ENCODE results near the gene NKAIN2. TPM values are rescaled to one million over a fixed set of nuclear protein-coding genes. Genes with fewer than 3 reads are reported as not detected.
"Not testable (repeated sequence)": the region's sequence is repeated elsewhere in the genome, so short reads cannot be mapped to it uniquely, and the experiment has no call there.

NKAIN2 gene
- total RNA-seq, 1 experiment from 2014 or later: 1.1 TPM

- DNase-seq: no peak
- H3K4me3 ChIP-seq (ENCODE audit: insufficient read depth, low read depth, low read length): no peak overlapping the region
- no peaks in the 10 kb centered on the region for H3K27me3 ChIP-seq (ENCODE audit: control insufficient read depth, insufficient read depth, low read length)
- no peaks in the 10 kb centered on the region for H3K36me3 ChIP-seq (replicated peaks; ENCODE audit: control insufficient read depth, insufficient read depth, low read length)
Observed at GRCh38 chr6:124536157-124536841, 732.6 kb downstream of the NKAIN2 start.

GRCh38 chr6:124536842-124537191, 733.2 kb downstream of the NKAIN2 start:
- no peak overlapping the region for H3K4me3 ChIP-seq (ENCODE audit: insufficient read depth, low read depth, low read length)
- DNase-seq: no peak
- no peaks in the 10 kb centered on the region for H3K36me3 ChIP-seq (replicated peaks; ENCODE audit: control insufficient read depth, insufficient read depth, low read length)
- no peaks in the 10 kb centered on the region for H3K27me3 ChIP-seq (ENCODE audit: control insufficient read depth, insufficient read depth, low read length)

GRCh38 chr6:124539096-124539495, 735.4 kb downstream of the NKAIN2 start:
- no peaks in the 10 kb centered on the region for H3K36me3 ChIP-seq (replicated peaks; ENCODE audit: control insufficient read depth, insufficient read depth, low read length)
- DNase-seq: no peak
- no peak overlapping the region for H3K4me3 ChIP-seq (ENCODE audit: insufficient read depth, low read depth, low read length)
- no peaks in the 10 kb centered on the region for H3K27me3 ChIP-seq (ENCODE audit: control insufficient read depth, insufficient read depth, low read length)

- no peaks in the 10 kb centered on the region for H3K27me3 ChIP-seq (ENCODE audit: control insufficient read depth, insufficient read depth, low read length)
- no peaks in the 10 kb centered on the region for H3K36me3 ChIP-seq (replicated peaks; ENCODE audit: control insufficient read depth, insufficient read depth, low read length)
- H3K4me3 ChIP-seq (ENCODE audit: insufficient read depth, low read depth, low read length): no peak overlapping the region
- DNase-seq: no peak
Observed at GRCh38 chr6:124541573-124541972, 737.9 kb downstream of the NKAIN2 start.

- no peaks in the 10 kb centered on the region for H3K27me3 ChIP-seq (ENCODE audit: control insufficient read depth, insufficient read depth, low read length)
- H3K4me3 ChIP-seq (ENCODE audit: insufficient read depth, low read depth, low read length): no peak overlapping the region
- H3K36me3 ChIP-seq (replicated peaks; ENCODE audit: control insufficient read depth, insufficient read depth, low read length): no peaks in the 10 kb centered on the region
- DNase-seq: no peak
Observed at GRCh38 chr6:124546601-124547000, 742.9 kb downstream of the NKAIN2 start.

GRCh38 chr6:124551711-124552233, 748.1 kb downstream of the NKAIN2 start:
- H3K4me3 ChIP-seq (ENCODE audit: insufficient read depth, low read depth, low read length): no peak overlapping the region
- no peaks in the 10 kb centered on the region for H3K27me3 ChIP-seq (ENCODE audit: control insufficient read depth, insufficient read depth, low read length)
- H3K36me3 ChIP-seq (replicated peaks; ENCODE audit: control insufficient read depth, insufficient read depth, low read length): no peaks in the 10 kb centered on the region
- no peak for DNase-seq

- no peak overlapping the region for H3K4me3 ChIP-seq (ENCODE audit: insufficient read depth, low read depth, low read length)
- no peak for DNase-seq
- no peaks in the 10 kb centered on the region for H3K36me3 ChIP-seq (replicated peaks; ENCODE audit: control insufficient read depth, insufficient read depth, low read length)
- no peaks in the 10 kb centered on the region for H3K27me3 ChIP-seq (ENCODE audit: control insufficient read depth, insufficient read depth, low read length)
Observed at GRCh38 chr6:124557873-124558272, 754.2 kb downstream of the NKAIN2 start.

- not testable (repeated sequence) for H3K27me3 ChIP-seq (ENCODE audit: control insufficient read depth, insufficient read depth, low read length); DNase-seq; H3K36me3 ChIP-seq (replicated peaks; ENCODE audit: control insufficient read depth, insufficient read depth, low read length); H3K4me3 ChIP-seq (ENCODE audit: insufficient read depth, low read depth, low read length)
Observed at GRCh38 chr6:124560078-124560477, 756.4 kb downstream of the NKAIN2 start.

GRCh38 chr6:124560873-124561567, 757.4 kb downstream of the NKAIN2 start:
- Histone ChIP-seq H3K36me3 (replicated peaks; ENCODE audit: control insufficient read depth, insufficient read depth, low read length) (no peaks in the 10 kb centered on the region), H3K4me3 (ENCODE audit: insufficient read depth, low read depth, low read length) (no peak overlapping the region), H3K27me3 (ENCODE audit: control insufficient read depth, insufficient read depth, low read length) (no peaks in the 10 kb centered on the region)
- DNase-seq: no peak

- Histone ChIP-seq H3K27me3 (ENCODE audit: control insufficient read depth, insufficient read depth, low read length) (no peaks in the 10 kb centered on the region), H3K4me3 (ENCODE audit: insufficient read depth, low read depth, low read length) (no peak overlapping the region), H3K36me3 (replicated peaks; ENCODE audit: control insufficient read depth, insufficient read depth, low read length) (no peaks in the 10 kb centered on the region)
- DNase-seq: no peak
Observed at GRCh38 chr6:124561635-124562130, 758.0 kb downstream of the NKAIN2 start.

- not testable (repeated sequence) for H3K4me3 ChIP-seq (ENCODE audit: insufficient read depth, low read depth, low read length); H3K27me3 ChIP-seq (ENCODE audit: control insufficient read depth, insufficient read depth, low read length); H3K36me3 ChIP-seq (replicated peaks; ENCODE audit: control insufficient read depth, insufficient read depth, low read length); DNase-seq
Observed at GRCh38 chr6:124564125-124564524, 760.5 kb downstream of the NKAIN2 start.

GRCh38 chr6:124567401-124567800, 763.7 kb downstream of the NKAIN2 start:
- DNase-seq: no peak
- H3K27me3 ChIP-seq (ENCODE audit: control insufficient read depth, insufficient read depth, low read length): no peaks in the 10 kb centered on the region
- H3K4me3 ChIP-seq (ENCODE audit: insufficient read depth, low read depth, low read length): no peak overlapping the region
- no peaks in the 10 kb centered on the region for H3K36me3 ChIP-seq (replicated peaks; ENCODE audit: control insufficient read depth, insufficient read depth, low read length)

GRCh38 chr6:124573953-124574352, 770.3 kb downstream of the NKAIN2 start:
- Histone ChIP-seq H3K4me3 (ENCODE audit: insufficient read depth, low read depth, low read length) (no peak overlapping the region), H3K27me3 (ENCODE audit: control insufficient read depth, insufficient read depth, low read length) (no peaks in the 10 kb centered on the region), H3K36me3 (replicated peaks; ENCODE audit: control insufficient read depth, insufficient read depth, low read length) (no peaks in the 10 kb centered on the region)
- no peak for DNase-seq

- Histone ChIP-seq H3K27me3 (ENCODE audit: control insufficient read depth, insufficient read depth, low read length) (no peaks in the 10 kb centered on the region), H3K4me3 (ENCODE audit: insufficient read depth, low read depth, low read length) (no peak overlapping the region), H3K36me3 (replicated peaks; ENCODE audit: control insufficient read depth, insufficient read depth, low read length) (no peaks in the 10 kb centered on the region)
- DNase-seq: no peak
Observed at GRCh38 chr6:124577734-124578281, 774.1 kb downstream of the NKAIN2 start.

- no peak overlapping the region for H3K4me3 ChIP-seq (ENCODE audit: insufficient read depth, low read depth, low read length)
- H3K36me3 ChIP-seq (replicated peaks; ENCODE audit: control insufficient read depth, insufficient read depth, low read length): no peaks in the 10 kb centered on the region
- no peak for DNase-seq
Observed at GRCh38 chr6:124590001-124590400, 786.3 kb downstream of the NKAIN2 start.

More at GRCh38 chr6:124590001-124590400, 786.3 kb downstream of the NKAIN2 start:
- H3K27me3 ChIP-seq (ENCODE audit: control insufficient read depth, insufficient read depth, low read length): no peaks in the 10 kb centered on the region

All from H7 (cell line).